HG03066 (cell line): Measurements from ENCODE around the gene SLC26A11.
"Not testable (repeated sequence)": the region's sequence is repeated elsewhere in the genome, so short reads cannot be mapped to it uniquely, and the experiment has no call there.

Source experiments
- ATAC-seq: cut with Tn5 transposase; IDR thresholded peaks from one replicate; pipeline ENCODE4 v1.9.1; 2021; ENCODE audit warnings: low read depth; ENCODE audit not compliant: unreplicated experiment

SLC26A11 gene

GRCh38 chr17:80195671-80196529 lies 24.3 kb upstream of the SLC26A11 start:
- ATAC-seq, result no peak

- ATAC-seq, result no peak
These were observed 23.6 kb upstream of the SLC26A11 start for GRCh38 chr17:80196652-80197051.

- no peak for ATAC-seq
These were observed 22.0 kb upstream of the SLC26A11 start for GRCh38 chr17:80198144-80198661.

GRCh38 chr17:80199295-80199694 lies 20.9 kb upstream of the SLC26A11 start:
- ATAC-seq, result not testable (repeated sequence)

GRCh38 chr17:80201446-80201845 lies 18.8 kb upstream of the SLC26A11 start:
- ATAC-seq, result no peak

- no peak for ATAC-seq
These were observed 18.0 kb upstream of the SLC26A11 start for GRCh38 chr17:80202197-80202596.

- no peak for ATAC-seq
These were observed 16.7 kb upstream of the SLC26A11 start for GRCh38 chr17:80203471-80203963.

- no peak for ATAC-seq
These were observed 15.4 kb upstream of the SLC26A11 start for GRCh38 chr17:80204626-80205468.

- no peak for ATAC-seq
These were observed 14.4 kb upstream of the SLC26A11 start for GRCh38 chr17:80205811-80206210.

GRCh38 chr17:80208050-80208449 lies 12.2 kb upstream of the SLC26A11 start:
- no peak for ATAC-seq

- no peak for ATAC-seq
These were observed 10.5 kb upstream of the SLC26A11 start for GRCh38 chr17:80209765-80210164.

- no peak for ATAC-seq
These were observed 9.7 kb upstream of the SLC26A11 start for GRCh38 chr17:80210348-80211108.

- no peak for ATAC-seq
These were observed 8.1 kb upstream of the SLC26A11 start for GRCh38 chr17:80212109-80212508.

- ATAC-seq, result no peak
These were observed 7.7 kb upstream of the SLC26A11 start for GRCh38 chr17:80212511-80212910.

GRCh38 chr17:80212962-80213642 lies 7.1 kb upstream of the SLC26A11 start:
- no peak for ATAC-seq

- ATAC-seq, result no peak
These were observed 6.6 kb upstream of the SLC26A11 start for GRCh38 chr17:80213643-80213975.

GRCh38 chr17:80214012-80214877 lies 6.0 kb upstream of the SLC26A11 start:
- no peak for ATAC-seq

GRCh38 chr17:80214878-80215210 lies 5.4 kb upstream of the SLC26A11 start:
- ATAC-seq, result no peak
